HEK293 (cell line): Measurements from ENCODE around the gene ZFP92.

Source experiments
- CTCF ChIA-PET: fragments of 350-600 bp; formaldehyde crosslinking; extraction: SDS; loops from one replicate; lab custom pipeline; 2021; ENCODE audit warnings: antibody characterized with exemption; lab: Yijun Ruan, JAX
- POLR2A ChIA-PET: fragments of 300-600 bp; formaldehyde crosslinking; extraction: SDS; loops from one replicate; lab custom pipeline; 2020; ENCODE audit warnings: antibody characterized with exemption, inconsistent platforms; lab: Yijun Ruan, JAX
- H3K27ac ChIP-seq: fragments of 200-500 bp; sonication (Bioruptor generic); 2 replicates; pipeline ENCODE4 v1.5.1; 2014; ENCODE audit warnings: low read depth, low read length, control low read depth, inconsistent platforms; ENCODE audit errors: extremely low read depth
- H3K36me3 ChIP-seq, 2 experiments: fragments of 200-500 bp in 1 of 2; sonication (Bioruptor generic) in 1 of 2; 1 replicate in 1 of 2; 2 replicates in 1 of 2; pipeline ENCODE4 v1.5.1; 2014 to 2017; ENCODE audit warnings: inconsistent platforms in 2 of 2, low read length in 2 of 2; ENCODE audit not compliant: control insufficient read depth in 2 of 2, insufficient read depth in 1 of 2
- H3K4me1 ChIP-seq: fragments of 200-500 bp; sonication (Bioruptor generic); 2 replicates; pipeline ENCODE4 v1.5.1; 2014; ENCODE audit warnings: mild to moderate bottlenecking, low read length, inconsistent platforms; ENCODE audit not compliant: control insufficient read depth, insufficient read depth
- H3K4me3 ChIP-seq: 2 replicates; pipeline ENCODE4 v1.5.1; 2011; ENCODE audit warnings: low read depth, mild to moderate bottlenecking, control low read depth, low read length, moderate library complexity
- H3K9me3 ChIP-seq: fragments of 200-500 bp; sonication (Bioruptor generic); 2 replicates; pipeline ENCODE4 v1.5.1; 2014; ENCODE audit warnings: low read depth, low read length, inconsistent platforms; ENCODE audit not compliant: control insufficient read depth, insufficient read depth
- KLF16 ChIP-seq: fragments of 450-650 bp; formaldehyde crosslinking; IDR thresholded peaks from 2 replicates; pipeline ENCODE4 v1.5.1; 2017; ENCODE audit warnings: missing biosample characterization, missing genetic modification characterization
- SALL2 ChIP-seq: fragments of 450-650 bp; formaldehyde crosslinking; IDR thresholded peaks from 2 replicates; pipeline ENCODE4 v1.5.0; 2017; ENCODE audit warnings: missing biosample characterization, mild to moderate bottlenecking, missing genetic modification characterization, borderline replicate concordance
- TRIM28 ChIP-seq: IDR thresholded peaks from 2 replicates; pipeline ENCODE4 v1.6.1; 2011; ENCODE audit warnings: low read length, control low read depth, borderline replicate concordance
- ZNF138 ChIP-seq: fragments of 450-650 bp; formaldehyde crosslinking; IDR thresholded peaks from 2 replicates; pipeline ENCODE4 v1.5.1; 2016; ENCODE audit warnings: missing biosample characterization, missing genetic modification characterization, borderline replicate concordance
- ZNF155 ChIP-seq: fragments of 450-650 bp; formaldehyde crosslinking; IDR thresholded peaks from 2 replicates; pipeline ENCODE4 v1.5.1; 2016; ENCODE audit warnings: missing biosample characterization, missing genetic modification characterization
- ZNF19 ChIP-seq: fragments of 450-650 bp; formaldehyde crosslinking; IDR thresholded peaks from 2 replicates; pipeline ENCODE4; 2016; ENCODE audit warnings: missing biosample characterization, missing genetic modification characterization, low read depth
- ZNF266 ChIP-seq: fragments of 450-650 bp; formaldehyde crosslinking; IDR thresholded peaks from 2 replicates; pipeline ENCODE4 v1.5.1; 2016; ENCODE audit warnings: missing biosample characterization, missing genetic modification characterization, low read depth
- ZNF514 ChIP-seq: fragments of 450-650 bp; formaldehyde crosslinking; IDR thresholded peaks from 2 replicates; pipeline ENCODE4 v1.5.1; 2016; ENCODE audit warnings: missing biosample characterization, missing genetic modification characterization
- ZNF623 ChIP-seq: fragments of 450-650 bp; formaldehyde crosslinking; IDR thresholded peaks from 2 replicates; pipeline ENCODE4 v1.5.1; 2016; ENCODE audit warnings: missing biosample characterization, missing genetic modification characterization
- ZNF701 ChIP-seq: fragments of 450-650 bp; formaldehyde crosslinking; IDR thresholded peaks from 2 replicates; pipeline ENCODE4 v1.5.1; 2016; ENCODE audit warnings: missing biosample characterization, missing genetic modification characterization
- ZSCAN30 ChIP-seq: fragments of 450-650 bp; IDR thresholded peaks from 2 replicates; pipeline ENCODE4 v1.5.1; 2018; ENCODE audit warnings: missing biosample characterization, mild to moderate bottlenecking, missing genetic modification characterization, moderate library complexity
- TF ChIP-seq, protein P1 (sequence below): fragments of 450-650 bp; formaldehyde crosslinking; conservative IDR thresholded peaks from 2 replicates; pipeline ENCODE4 v1.5.1; 2016; ENCODE audit warnings: low read depth, missing biosample characterization, missing genetic modification characterization
- TF ChIP-seq, protein P2 (sequence below): fragments of 450-650 bp; formaldehyde crosslinking; IDR thresholded peaks from 2 replicates; pipeline ENCODE4 v1.5.1; 2016; ENCODE audit warnings: missing biosample characterization, missing genetic modification characterization
- TF ChIP-seq, protein P3 (sequence below): IDR thresholded peaks from 2 replicates; pipeline ENCODE4 v1.6.1; 2011; ENCODE audit warnings: mild to moderate bottlenecking, low read depth, low read length, borderline replicate concordance

The ZFP92 gene

DNA sequence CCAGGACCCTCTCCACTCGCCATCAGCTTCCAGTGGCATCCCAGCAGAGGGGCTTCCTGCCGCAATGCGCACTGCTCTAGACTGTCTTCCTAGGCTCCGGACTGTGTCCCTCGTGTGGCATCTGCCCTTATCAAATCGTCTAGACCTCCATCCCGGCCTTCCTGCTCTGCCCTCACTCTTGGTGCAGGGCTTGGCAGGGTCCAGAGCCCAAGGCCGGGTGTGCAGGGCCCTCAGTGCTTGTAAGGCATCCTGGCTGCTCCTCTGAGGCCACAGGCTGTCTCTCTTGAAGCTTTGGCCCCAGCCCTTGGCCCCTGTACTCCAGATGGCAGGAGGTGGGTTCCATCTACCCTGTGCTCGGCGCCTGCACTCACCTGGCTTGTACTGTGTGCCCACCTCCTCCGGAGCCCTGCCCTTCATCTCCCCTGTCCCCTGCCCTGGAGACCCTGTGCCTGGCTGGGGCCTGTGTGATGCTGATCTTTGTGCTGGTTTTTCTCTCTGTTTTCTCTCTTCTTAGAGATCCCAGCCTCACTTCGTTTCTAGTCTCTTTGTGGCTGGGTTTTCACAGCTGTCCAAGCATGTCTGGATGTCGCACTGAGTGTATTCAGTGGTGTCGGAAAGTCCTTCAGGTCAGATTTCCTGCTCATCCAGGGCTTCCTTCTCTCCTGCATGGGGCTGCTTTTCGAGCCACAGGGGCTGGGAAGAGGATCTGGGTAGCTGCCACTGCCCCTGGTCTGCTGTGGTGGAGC, 38.3 kb downstream of the ZFP92 start:
- Histone ChIP-seq H3K27ac (no peak overlapping the region), H3K4me1 (no peaks in the 10 kb centered on the region), H3K9me3 (no peaks in the 10 kb centered on the region), H3K36me3 (peaks cover 0 to 17% of the 10 kb centered on the region in 2 experiments; a peak in 2 of 3 replicates), H3K4me3 (no peak overlapping the region)
- no peak for TF ChIP-seq ZNF138 (tag by site-specific recombination)
- TF ChIP-seq, protein P1, sequence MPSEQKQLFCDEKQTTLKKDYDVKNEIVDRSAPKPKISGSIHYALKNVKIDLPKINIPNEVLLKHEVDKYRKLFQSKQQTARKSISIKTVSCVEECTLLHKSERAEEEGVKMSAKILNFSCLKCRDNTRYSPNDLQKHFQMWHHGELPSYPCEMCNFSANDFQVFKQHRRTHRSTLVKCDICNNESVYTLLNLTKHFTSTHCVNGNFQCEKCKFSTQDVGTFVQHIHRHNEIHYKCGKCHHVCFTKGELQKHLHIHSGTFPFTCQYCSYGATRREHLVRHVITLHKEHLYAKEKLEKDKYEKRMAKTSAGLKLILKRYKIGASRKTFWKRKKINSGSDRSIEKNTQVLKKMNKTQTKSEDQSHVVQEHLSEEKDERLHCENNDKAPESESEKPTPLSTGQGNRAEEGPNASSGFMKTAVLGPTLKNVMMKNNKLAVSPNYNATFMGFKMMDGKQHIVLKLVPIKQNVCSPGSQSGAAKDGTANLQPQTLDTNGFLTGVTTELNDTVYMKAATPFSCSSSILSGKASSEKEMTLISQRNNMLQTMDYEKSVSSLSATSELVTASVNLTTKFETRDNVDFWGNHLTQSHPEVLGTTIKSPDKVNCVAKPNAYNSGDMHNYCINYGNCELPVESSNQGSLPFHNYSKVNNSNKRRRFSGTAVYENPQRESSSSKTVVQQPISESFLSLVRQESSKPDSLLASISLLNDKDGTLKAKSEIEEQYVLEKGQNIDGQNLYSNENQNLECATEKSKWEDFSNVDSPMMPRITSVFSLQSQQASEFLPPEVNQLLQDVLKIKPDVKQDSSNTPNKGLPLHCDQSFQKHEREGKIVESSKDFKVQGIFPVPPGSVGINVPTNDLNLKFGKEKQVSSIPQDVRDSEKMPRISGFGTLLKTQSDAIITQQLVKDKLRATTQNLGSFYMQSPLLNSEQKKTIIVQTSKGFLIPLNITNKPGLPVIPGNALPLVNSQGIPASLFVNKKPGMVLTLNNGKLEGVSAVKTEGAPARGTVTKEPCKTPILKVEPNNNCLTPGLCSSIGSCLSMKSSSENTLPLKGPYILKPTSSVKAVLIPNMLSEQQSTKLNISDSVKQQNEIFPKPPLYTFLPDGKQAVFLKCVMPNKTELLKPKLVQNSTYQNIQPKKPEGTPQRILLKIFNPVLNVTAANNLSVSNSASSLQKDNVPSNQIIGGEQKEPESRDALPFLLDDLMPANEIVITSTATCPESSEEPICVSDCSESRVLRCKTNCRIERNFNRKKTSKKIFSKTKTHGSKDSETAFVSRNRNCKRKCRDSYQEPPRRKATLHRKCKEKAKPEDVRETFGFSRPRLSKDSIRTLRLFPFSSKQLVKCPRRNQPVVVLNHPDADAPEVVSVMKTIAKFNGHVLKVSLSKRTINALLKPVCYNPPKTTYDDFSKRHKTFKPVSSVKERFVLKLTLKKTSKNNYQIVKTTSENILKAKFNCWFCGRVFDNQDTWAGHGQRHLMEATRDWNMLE, result no peak
- no peak for TF ChIP-seq ZNF155
- TF ChIP-seq, protein P2, sequence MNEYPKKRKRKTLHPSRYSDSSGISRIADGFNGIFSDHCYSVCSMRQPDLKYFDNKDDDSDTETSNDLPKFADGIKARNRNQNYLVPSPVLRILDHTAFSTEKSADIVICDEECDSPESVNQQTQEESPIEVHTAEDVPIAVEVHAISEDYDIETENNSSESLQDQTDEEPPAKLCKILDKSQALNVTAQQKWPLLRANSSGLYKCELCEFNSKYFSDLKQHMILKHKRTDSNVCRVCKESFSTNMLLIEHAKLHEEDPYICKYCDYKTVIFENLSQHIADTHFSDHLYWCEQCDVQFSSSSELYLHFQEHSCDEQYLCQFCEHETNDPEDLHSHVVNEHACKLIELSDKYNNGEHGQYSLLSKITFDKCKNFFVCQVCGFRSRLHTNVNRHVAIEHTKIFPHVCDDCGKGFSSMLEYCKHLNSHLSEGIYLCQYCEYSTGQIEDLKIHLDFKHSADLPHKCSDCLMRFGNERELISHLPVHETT (tag by site-specific recombination), result no peak
- no peak for TF ChIP-seq KLF16
- TF ChIP-seq, protein P3, sequence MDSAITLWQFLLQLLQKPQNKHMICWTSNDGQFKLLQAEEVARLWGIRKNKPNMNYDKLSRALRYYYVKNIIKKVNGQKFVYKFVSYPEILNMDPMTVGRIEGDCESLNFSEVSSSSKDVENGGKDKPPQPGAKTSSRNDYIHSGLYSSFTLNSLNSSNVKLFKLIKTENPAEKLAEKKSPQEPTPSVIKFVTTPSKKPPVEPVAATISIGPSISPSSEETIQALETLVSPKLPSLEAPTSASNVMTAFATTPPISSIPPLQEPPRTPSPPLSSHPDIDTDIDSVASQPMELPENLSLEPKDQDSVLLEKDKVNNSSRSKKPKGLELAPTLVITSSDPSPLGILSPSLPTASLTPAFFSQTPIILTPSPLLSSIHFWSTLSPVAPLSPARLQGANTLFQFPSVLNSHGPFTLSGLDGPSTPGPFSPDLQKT, result no peak
- TF ChIP-seq ZNF623, result no peak
- no peak for TF ChIP-seq SALL2 (tag by site-specific recombination)
- ChIA-PET POLR2A (no interaction called here), CTCF (no interaction called here)

DNA sequence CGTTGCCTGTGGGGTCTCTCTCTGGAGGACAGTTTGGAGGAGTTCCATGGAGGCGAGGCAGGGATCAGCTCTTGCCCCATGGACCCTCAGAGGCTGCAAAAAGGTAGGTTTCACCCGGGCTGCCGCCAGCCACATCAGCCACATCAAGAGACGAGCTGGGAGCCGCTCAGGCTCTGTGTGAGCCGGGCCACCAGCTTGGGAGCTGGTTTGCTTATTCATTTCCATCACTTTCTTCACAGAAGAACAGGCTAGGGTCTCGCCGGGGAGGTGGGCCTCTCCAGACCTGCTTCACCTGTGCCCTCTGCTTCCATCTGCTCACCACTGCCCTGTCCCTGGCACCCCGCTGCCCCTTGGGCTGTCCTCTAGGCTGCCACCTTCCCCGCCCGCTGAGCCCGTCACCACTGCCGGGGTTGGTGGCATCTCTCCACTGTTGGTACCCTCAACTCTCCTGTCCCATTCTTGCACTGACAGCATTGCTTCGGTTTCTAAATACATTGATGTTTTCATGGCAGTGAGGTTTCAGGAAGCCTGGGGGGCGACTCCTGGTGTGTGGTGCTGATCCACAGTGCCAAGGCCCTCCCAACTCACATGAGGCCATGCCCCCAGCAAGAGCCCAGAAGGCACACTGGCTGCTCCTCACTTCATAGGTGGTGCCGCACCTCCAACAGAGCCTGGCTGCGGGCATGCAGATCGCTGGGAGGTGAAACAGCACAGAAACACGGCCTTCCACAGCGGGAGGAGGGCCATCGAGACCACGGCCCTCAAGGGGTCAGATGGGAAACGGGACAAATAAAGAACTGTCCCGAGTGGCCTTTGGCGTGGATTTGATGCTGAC, 39.1 kb downstream of the ZFP92 start:
- CTCF ChIA-PET, result no interaction called here
- POLR2A ChIA-PET, result no interaction called here
- TF ChIP-seq ZNF19, result no peak
- no peak for TF ChIP-seq ZNF514 (tag by site-specific recombination)
- TF ChIP-seq ZNF701, result no peak
- TF ChIP-seq ZNF266 (tag by site-specific recombination), result no peak
- no peak for TF ChIP-seq TRIM28
- no peak for TF ChIP-seq ZSCAN30
- Histone ChIP-seq H3K36me3 (peaks cover 0 to 24% of the 10 kb centered on the region in 2 experiments; a peak in 2 of 3 replicates), H3K27ac (no peak overlapping the region), H3K4me3 (no peak overlapping the region), H3K9me3 (no peaks in the 10 kb centered on the region), H3K4me1 (no peaks in the 10 kb centered on the region)
